Inflammatory macrophage treated with lipopolysaccharide for 4 hours (primary cell): ENCODE results near the gene B4GAT1.
"Not testable (repeated sequence)": the region's sequence is repeated elsewhere in the genome, so short reads cannot be mapped to it uniquely, and the experiment has no call there.

Experiments
- DNase-seq: peaks from one replicate; pipeline ENCODE4 v3.0.0-alpha.2; 2020

Gene B4GAT1

GRCh38 chr11:66362481-66363147 is 15.2 kb upstream of the B4GAT1 start:
- no peak for DNase-seq

GRCh38 chr11:66361502-66361941 is 14.1 kb upstream of the B4GAT1 start:
- no peak for DNase-seq

GRCh38 chr11:66360406-66361073 is 13.1 kb upstream of the B4GAT1 start:
- DNase-seq: no peak

GRCh38 chr11:66359662-66360087 is 12.2 kb upstream of the B4GAT1 start:
- no peak for DNase-seq

GRCh38 chr11:66350560-66351235 is 3.3 kb upstream of the B4GAT1 start:
- not testable (repeated sequence) for DNase-seq

GRCh38 chr11:66349084-66349386 is 1.6 kb upstream of the B4GAT1 start:
- DNase-seq: no peak

GRCh38 chr11:66346476-66347424 is 679 bp downstream of the B4GAT1 start:
- DNase-seq: no peak

- no peak for DNase-seq
Measured at GRCh38 chr11:66345316-66345649, 2.1 kb downstream of the B4GAT1 start.

- peak; percentile 98 for DNase-seq
Measured at GRCh38 chr11:66344550-66345315, 2.7 kb downstream of the B4GAT1 start, which contains the start of gene BRMS1. Gene BRMS1 (minus strand): TSS chr11:66345104. CDS start chr11:66342234, 2,870 bp downstream.

- peak; percentile 6 for DNase-seq
Measured at GRCh38 chr11:66343176-66343575, 4.3 kb downstream of the B4GAT1 start.

GRCh38 chr11:66341502-66342126 is 5.8 kb downstream of the B4GAT1 start:
- no peak for DNase-seq

GRCh38 chr11:66340596-66341501 is 6.6 kb downstream of the B4GAT1 start:
- DNase-seq: no peak

- DNase-seq: no peak
Measured at GRCh38 chr11:66339686-66340483, 7.5 kb downstream of the B4GAT1 start.

GRCh38 chr11:66339162-66339675 is 8.2 kb downstream of the B4GAT1 start:
- no peak for DNase-seq

GRCh38 chr11:66338276-66339161 is 8.9 kb downstream of the B4GAT1 start:
- DNase-seq: no peak

- DNase-seq: no peak
Measured at GRCh38 chr11:66337103-66337899, 10.1 kb downstream of the B4GAT1 start.
